ENCODE results near the gene INTS7. TPM values are rescaled to one million over a fixed set of nuclear protein-coding genes. Genes with fewer than 3 reads are reported as not detected.

Gene INTS7
- total and polyA plus RNA-seq, 12 donors = 6.3 to 24.5 (median 12.2) TPM

DNA sequence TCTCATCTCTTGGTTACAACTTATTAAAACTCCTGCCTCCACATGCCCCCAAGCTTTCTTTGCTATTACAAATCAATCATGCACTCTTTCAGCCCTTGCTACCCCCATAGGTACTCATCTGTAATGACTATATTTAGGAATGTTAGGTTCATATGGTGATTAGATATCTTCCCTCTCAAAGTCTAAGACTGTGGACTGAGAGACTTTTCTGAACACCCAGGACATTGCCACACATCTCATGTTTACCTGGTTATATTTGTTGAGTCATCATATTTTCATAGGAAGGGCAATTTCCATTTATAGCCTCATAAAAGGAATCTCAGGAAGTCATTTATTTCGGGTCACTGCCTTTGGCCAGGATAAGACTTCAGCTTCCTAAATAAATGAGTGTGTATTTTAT lies 123.3 kb downstream of the INTS7 start:
- TF ChIP-seq CTCF (IDR thresholded peaks at IDR 0.05) (no peak), POLR2A (IDR thresholded peaks at IDR 0.05) (no peak)
- no peaks in the 10 kb centered on the region for H3K4me1 ChIP-seq (replicated peaks in 1 of 2)
- H3K36me3 ChIP-seq (replicated peaks in 1 of 2) = no peaks in the 10 kb centered on the region
- no peak for DNase-seq
- H3K27ac ChIP-seq = no peak overlapping the region
- 58 to 73% (median 62%) methylated on average over 1 of the region's 1 CpG for WGBS, 4 donors
- intact Hi-C loops (cut with DNase I) = no loop called here
- no peak overlapping the region for H3K4me3 ChIP-seq
- no peaks in the 10 kb centered on the region for H3K27me3 ChIP-seq
- H3K9me3 ChIP-seq (replicated peaks in 1 of 3) = no peaks in the 10 kb centered on the region

DNA sequence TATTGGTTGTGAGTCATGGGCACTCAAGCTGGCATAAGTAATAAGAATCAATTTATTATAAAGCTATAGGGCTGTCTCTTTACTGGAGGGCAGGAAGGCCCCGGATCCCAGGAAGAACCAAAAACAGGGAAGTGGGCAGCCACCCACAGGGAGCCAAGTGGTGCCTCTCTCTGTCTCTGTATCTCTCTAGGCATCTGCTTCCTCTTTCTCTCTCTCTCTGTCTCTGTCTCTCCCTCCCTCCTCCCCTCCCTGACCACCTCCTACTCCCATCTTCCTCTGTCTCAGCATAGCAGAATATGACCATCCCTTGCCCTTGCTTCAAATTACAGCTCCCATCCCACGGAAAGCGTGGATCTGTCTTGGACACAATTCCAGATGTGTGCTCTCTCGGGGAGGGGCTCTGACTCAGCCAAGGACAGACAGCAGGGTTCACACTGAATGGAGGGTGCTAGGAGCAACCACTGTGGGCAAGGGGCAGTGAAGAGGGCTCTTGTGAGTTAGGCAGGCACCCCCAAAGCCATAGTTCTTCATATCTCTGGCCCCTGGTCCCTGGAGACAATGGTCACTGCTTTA lies 124.4 kb downstream of the INTS7 start:
- Histone ChIP-seq H3K4me1 (replicated peaks in 1 of 2) (no peaks in the 10 kb centered on the region), H3K27ac (no peak overlapping the region)

DNA sequence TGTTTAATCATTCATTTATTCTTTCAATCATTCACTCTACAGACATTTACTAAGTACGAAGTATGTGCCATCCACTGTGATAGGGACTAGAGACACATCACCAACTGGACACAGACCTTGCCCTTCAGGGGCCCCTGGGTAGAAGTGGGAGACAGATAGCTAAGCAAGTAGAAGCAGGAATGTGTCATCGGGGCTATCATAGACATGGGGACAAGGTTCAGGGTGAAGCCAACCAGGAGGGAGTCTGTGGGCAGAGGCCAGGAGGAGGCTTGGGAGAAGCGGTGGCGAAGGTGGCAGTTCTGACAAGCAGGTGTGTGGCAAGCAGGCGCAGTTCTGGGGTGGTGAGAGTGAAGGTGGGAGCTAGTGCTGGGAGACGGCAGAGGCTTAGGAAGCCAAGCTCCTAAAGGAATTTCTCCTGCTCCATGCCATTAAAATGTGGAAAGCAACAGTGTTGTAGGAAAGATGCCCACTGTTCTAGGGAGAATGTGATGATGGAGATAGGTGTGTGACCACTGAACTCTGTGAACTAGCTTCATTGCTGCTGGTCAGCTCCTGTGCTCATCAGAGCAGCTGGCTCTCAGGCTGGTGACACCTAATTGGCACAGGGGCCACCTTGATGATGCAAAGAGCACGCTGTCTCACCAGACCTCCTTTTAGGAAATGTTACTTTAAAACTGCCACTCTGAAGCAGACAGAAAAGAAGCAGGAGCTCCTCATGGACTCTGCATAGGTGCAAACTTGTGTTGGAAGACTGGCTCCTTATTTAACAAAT lies 125.1 kb downstream of the INTS7 start:
- Histone ChIP-seq H3K27ac (no peak overlapping the region), H3K27me3 (no peaks in the 10 kb centered on the region), H3K36me3 (replicated peaks in 1 of 2) (no peaks in the 10 kb centered on the region), H3K9me3 (replicated peaks in 1 of 3) (no peaks in the 10 kb centered on the region), H3K4me3 (no peak overlapping the region), H3K4me1 (replicated peaks in 1 of 2) (no peaks in the 10 kb centered on the region)
- TF ChIP-seq CTCF (IDR thresholded peaks at IDR 0.05) (no peak), POLR2A (IDR thresholded peaks at IDR 0.05) (no peak)
- DNase-seq = no peak
- intact Hi-C loops (cut with DNase I) = no loop called here
- 86 to 93% (median 88%) methylated on average over 7 of the region's 7 CpGs for WGBS, 4 donors

More for the DNA sequence above, 124.4 kb downstream of the INTS7 start:
- 35 to 39% (median 37%) methylated on average over 4 of the region's 4 CpGs for WGBS, 4 donors
- Histone ChIP-seq H3K36me3 (replicated peaks in 1 of 2) (no peaks in the 10 kb centered on the region), H3K9me3 (replicated peaks in 1 of 3) (no peaks in the 10 kb centered on the region), H3K27me3 (no peaks in the 10 kb centered on the region), H3K4me3 (no peak overlapping the region)
- no peak for TF ChIP-seq CTCF (IDR thresholded peaks at IDR 0.05)
- TF ChIP-seq POLR2A (IDR thresholded peaks at IDR 0.05) = no peak
- DNase-seq = peak in 2 of 7 donors; percentile 18 to 21
- intact Hi-C loops (cut with DNase I) = no loop called here

- DNase-seq = no peak
- H3K4me3 ChIP-seq = no peak overlapping the region
- H3K9me3 ChIP-seq (replicated peaks in 1 of 3) = no peaks in the 10 kb centered on the region
- 54 to 66% (median 64%) methylated on average over 9 of the region's 9 CpGs for WGBS, 4 donors
- intact Hi-C loops (cut with DNase I) = no loop called here
- H3K27ac ChIP-seq = no peak overlapping the region
- no peaks in the 10 kb centered on the region for H3K27me3 ChIP-seq
- H3K36me3 ChIP-seq (replicated peaks in 1 of 2) = no peaks in the 10 kb centered on the region
- no peaks in the 10 kb centered on the region for H3K4me1 ChIP-seq (replicated peaks in 1 of 2)
- TF ChIP-seq CTCF (IDR thresholded peaks at IDR 0.05) (no peak), POLR2A (IDR thresholded peaks at IDR 0.05) (no peak)
These were observed 126.0 kb downstream of the INTS7 start for GRCh38 chr1:211909395-211909794.

Data from adrenal gland (tissue), 12 donors.